Esophagus mucosa (tissue), 1 donor: Measurements from ENCODE around the gene GNL2. TPM values are rescaled to one million over a fixed set of nuclear protein-coding genes. Genes with fewer than 3 reads are reported as not detected.

ENCODE experiments used
- total RNA-seq: library from RNA; stranded (reverse); gene quantifications from one replicate; pipeline ENCODE4 v1.2.4, GENCODE V29; 2023
- donor health status: DM: yes; HTN: yes; CAD: no.

Gene GNL2
- total RNA-seq, 1 donor from 2014 or later, result 28.6 TPM

Other genes with a start within 250 kb of the GNL2 start
- 43.6 TPM for gene ZC3H12A, start 121.4 kb downstream of the GNL2 start, total RNA-seq
- gene MEAF6, start 81.2 kb downstream of the GNL2 start, total RNA-seq, result 32.7 TPM
- gene SNIP1, start 41.6 kb downstream of the GNL2 start, total RNA-seq, result 8.7 TPM
- gene DNALI1, start 39.0 kb downstream of the GNL2 start, total RNA-seq, result 0.16 TPM
- 0.20 TPM for gene RSPO1, start 39.0 kb upstream of the GNL2 start, total RNA-seq
- 14.1 TPM for gene CDCA8, start 96.6 kb upstream of the GNL2 start, total RNA-seq
- gene EPHA10, start 169.2 kb upstream of the GNL2 start, total RNA-seq, result 0.68 TPM
- gene MANEAL, start 197.9 kb upstream of the GNL2 start, total RNA-seq, result 3.1 TPM
- 46.7 TPM for gene C1orf122, start 211.9 kb upstream of the GNL2 start, total RNA-seq
- gene YRDC, start 212.3 kb upstream of the GNL2 start, total RNA-seq, result 14.7 TPM